Dendritic cell treated with granulocyte-macrophage colony-stimulating factor and Interleukin-4, amounts not matched to agents 40 ng/mL and 50 ng/mL, for 4 days (primary cell): ENCODE data around the gene NOL4L.

Experiments
- H3K27ac Mint-ChIP-seq: one replicate; pipeline ENCODE4 v1.8.0; 2022; ENCODE audit warnings: mild to moderate bottlenecking, mixed read lengths
- H3K27me3 Mint-ChIP-seq: one replicate; pipeline ENCODE4 v1.8.0; 2022; ENCODE audit warnings: mild to moderate bottlenecking, mixed read lengths
- H3K36me3 Mint-ChIP-seq: one replicate; pipeline ENCODE4 v1.8.0; 2022; ENCODE audit warnings: low read depth, mixed read lengths
- H3K4me1 Mint-ChIP-seq: one replicate; pipeline ENCODE4 v1.8.0; 2022; ENCODE audit warnings: low read depth, mixed read lengths
- H3K4me3 Mint-ChIP-seq: one replicate; pipeline ENCODE4 v1.8.0; 2022; ENCODE audit warnings: mild to moderate bottlenecking, moderate library complexity, mixed read lengths
- H3K9me3 Mint-ChIP-seq: one replicate; pipeline ENCODE4 v1.8.0; 2022; ENCODE audit warnings: mixed read lengths
- intact Hi-C: fragments of 100-400 bp; cut with micrococcal nuclease; formaldehyde crosslinking; loops from one replicate; pipeline ENCODE4 v1.15.0; 2022

NOL4L gene

DNA sequence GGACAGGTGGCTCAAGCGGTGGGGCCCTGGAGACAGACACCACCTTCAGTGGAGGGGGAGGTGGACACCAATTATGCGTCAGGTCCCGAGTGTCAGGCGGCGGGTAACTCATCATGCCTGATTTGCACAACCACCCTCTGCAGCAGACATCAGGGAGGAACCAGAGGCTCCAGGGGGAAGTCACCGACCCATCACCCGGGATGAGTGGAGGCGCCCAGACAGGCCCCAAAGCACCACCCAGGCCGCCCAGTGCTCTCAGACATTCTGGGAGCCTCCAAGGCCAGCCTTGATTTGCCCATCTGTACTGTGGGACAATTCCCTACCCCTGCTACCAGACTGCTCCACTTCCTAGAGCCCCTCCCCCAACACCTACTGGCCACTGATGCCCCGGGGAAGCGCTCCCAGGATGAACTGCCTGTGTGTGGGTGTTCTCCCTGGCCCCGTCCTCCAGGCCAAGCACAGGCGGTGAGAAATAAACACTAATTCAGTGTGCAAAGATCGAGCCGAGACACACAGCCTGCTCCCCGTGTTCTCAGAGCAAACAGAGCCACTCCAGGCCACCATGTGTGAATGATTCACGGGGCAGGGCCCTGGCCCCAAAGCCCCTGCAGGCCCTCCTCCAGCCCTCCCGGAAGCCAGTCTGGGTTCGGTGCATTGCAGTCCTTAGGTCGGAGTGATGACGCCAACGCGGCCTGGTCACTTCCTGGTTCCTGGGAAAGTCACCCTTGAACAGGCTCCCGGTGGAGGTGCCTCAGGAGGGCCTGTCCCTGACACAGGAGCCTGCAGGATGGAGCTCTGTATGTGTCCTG, 119.8 kb downstream of the NOL4L start:
- Mint-ChIP-seq H3K9me3 (no peaks in the 10 kb centered on the region), H3K27ac (peak overlapping the region; percentile 56), H3K36me3 (peaks cover 52% of the 10 kb centered on the region), H3K4me3 (no peak overlapping the region), H3K4me1 (peaks cover 39% of the 10 kb centered on the region), H3K27me3 (no peaks in the 10 kb centered on the region)
- intact Hi-C loops, result no loop called here

DNA sequence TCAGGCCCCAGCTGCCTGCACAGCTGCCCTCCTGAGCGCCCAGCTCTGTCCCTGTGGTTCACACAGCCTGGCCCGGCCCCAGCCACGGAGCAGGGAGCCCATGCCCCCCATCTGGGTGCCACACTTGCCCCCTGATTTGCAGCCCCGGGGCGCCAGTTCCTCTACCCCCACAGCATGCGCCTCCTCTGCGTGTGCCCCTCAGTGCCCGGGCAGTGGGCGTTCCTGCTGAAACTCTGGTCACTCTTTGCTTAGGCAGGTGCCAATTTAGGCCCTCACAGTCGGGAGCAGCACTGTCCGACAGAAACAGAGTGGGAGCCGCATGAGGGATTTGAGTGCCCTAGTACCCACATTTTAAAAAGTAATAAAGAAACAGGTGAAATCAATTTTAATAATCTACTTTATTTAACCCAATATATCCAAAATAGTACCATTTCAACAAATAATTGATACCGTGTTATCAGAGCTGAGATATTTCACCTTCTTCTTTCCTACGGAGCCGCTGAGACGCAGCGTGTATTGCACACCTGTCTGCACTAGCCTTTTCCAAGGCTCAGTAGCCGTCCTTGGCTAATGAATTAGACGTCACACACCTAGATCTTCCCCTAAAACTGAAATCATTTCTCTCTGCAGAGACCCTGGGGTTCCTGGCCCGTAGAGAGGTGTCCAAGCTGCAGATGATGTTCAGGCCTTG, 120.6 kb downstream of the NOL4L start:
- Mint-ChIP-seq H3K27ac (peak overlapping the region; percentile 56), H3K9me3 (no peaks in the 10 kb centered on the region), H3K4me3 (no peak overlapping the region), H3K27me3 (no peaks in the 10 kb centered on the region), H3K36me3 (peaks cover 60% of the 10 kb centered on the region), H3K4me1 (peaks cover 33% of the 10 kb centered on the region)
- intact Hi-C loops, result no loop called here

DNA sequence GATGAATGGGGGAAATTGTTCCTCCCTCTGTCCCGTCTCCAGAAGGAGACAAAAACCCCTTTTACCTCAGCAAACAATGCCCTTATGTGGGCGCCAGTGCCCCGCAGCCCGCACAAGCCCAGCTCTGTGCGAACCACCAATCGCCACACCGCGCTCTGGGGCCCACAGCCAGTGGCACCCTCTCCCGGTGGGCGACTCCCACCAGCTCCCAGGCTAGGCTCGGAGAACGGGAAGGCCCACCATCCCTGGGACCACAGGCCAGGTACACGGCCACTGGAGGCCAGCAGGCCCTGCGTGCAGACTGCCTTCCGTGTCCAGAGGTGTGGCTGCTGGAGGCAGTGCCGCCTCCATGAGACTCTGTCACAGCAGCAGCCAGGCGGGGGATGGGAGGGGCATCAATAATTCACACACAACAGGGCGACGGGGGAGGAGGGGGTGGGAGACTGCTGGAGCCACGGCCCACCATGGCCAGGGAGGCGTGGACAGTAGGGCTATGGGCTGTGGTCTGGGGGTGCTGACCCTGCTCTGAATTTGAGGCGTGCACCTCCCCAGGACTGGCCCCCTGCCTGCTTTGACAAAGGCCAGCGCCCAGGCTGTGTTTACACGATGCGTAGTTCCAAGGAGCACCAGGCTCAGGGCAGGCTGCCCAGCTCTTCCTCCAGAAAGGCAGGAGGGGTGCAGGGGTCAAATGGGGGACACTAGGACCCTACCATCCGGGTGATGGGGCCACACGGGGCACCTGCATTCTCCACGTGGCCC, 121.3 kb downstream of the NOL4L start:
- H3K27ac Mint-ChIP-seq, result no peak overlapping the region

DNA sequence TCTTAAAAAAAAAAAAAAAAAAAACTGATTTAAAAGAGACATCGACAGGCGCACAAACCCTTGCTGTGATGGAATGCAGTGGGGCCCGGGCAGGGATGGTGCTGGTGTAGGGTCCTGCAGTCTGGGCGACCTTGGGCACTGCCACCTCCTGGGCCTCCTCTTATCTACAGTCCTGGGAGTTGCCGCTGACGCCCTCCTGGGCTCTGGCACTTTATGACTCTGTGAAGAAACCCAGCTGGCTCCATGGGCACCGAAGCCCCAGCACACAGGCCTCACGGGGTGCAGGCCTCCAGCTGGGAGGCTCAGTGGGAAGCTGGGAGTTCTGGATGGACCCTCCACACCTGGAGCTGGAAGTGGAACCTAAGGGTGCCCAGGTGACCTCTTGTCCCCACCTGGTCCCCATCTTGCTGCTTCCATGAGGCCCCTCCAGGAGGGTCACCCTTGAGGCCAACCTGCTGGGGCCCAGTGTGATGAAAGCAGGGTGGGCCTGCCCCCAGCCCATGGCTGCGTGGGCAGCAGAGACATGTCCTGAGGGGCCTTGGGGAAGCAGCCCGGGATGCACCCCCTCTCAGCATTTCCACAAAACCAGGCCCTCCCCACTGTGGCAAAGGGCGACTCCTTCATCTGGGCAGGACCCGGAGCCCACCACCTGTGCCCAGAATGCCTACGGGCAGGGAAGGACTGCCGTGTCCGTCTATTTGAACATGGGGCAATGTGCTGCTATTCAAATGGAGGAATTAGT, 122.1 kb downstream of the NOL4L start:
- no peaks in the 10 kb centered on the region for H3K27me3 Mint-ChIP-seq
- no peak overlapping the region for H3K27ac Mint-ChIP-seq
- H3K4me1 Mint-ChIP-seq, result peaks cover 36% of the 10 kb centered on the region
- no peak overlapping the region for H3K4me3 Mint-ChIP-seq
- peaks cover 67% of the 10 kb centered on the region for H3K36me3 Mint-ChIP-seq
- H3K9me3 Mint-ChIP-seq, result no peaks in the 10 kb centered on the region
- intact Hi-C loops, result no loop called here

More for the DNA sequence above, 121.3 kb downstream of the NOL4L start:
- no peaks in the 10 kb centered on the region for H3K27me3 Mint-ChIP-seq
- no peaks in the 10 kb centered on the region for H3K9me3 Mint-ChIP-seq
- H3K4me1 Mint-ChIP-seq, result peaks cover 30% of the 10 kb centered on the region
- H3K36me3 Mint-ChIP-seq, result peaks cover 60% of the 10 kb centered on the region
- intact Hi-C loops, result no loop called here
- no peak overlapping the region for H3K4me3 Mint-ChIP-seq

DNA sequence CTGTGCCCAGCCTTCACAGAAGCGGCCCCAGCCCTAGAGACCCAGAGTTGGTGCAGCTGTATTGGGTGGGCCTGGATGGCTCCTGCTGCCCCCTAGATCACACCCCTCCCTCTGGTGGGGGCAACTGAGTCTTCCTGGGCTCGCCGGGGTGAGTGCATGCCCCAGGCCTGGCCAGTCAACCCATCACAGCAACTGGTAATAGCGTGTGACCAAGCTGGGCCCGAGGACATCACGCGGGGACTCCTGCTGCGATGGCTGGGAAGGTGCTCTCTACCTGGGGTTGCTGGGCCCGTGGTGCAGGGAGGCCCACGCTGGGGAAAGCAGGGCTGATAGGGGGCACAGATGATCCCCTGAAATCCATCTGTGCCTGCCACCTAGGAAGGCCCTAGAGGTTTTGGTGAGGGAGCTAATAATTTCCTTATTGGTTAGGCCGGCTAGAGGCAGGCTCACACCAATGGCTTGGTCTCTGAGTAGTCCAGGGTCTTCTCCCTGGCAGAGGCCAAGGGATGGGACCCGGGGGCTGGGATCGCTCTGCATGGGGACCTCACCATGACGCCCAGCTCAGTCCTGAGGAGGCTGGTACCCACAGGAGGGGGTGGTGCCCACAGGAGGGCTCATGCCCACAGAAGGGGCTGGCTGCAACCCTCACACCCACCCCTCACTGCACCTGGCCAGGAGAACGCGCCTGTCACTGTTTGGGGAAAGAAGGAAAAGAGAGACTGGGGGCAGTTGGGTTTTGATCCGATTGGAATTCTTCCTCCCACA, 123.1 kb downstream of the NOL4L start:
- H3K9me3 Mint-ChIP-seq, result no peaks in the 10 kb centered on the region
- H3K27me3 Mint-ChIP-seq, result no peaks in the 10 kb centered on the region
- H3K27ac Mint-ChIP-seq, result no peak overlapping the region
- intact Hi-C loops, result no loop called here
- peaks cover 36% of the 10 kb centered on the region for H3K4me1 Mint-ChIP-seq
- peaks cover 60% of the 10 kb centered on the region for H3K36me3 Mint-ChIP-seq
- H3K4me3 Mint-ChIP-seq, result no peak overlapping the region

DNA sequence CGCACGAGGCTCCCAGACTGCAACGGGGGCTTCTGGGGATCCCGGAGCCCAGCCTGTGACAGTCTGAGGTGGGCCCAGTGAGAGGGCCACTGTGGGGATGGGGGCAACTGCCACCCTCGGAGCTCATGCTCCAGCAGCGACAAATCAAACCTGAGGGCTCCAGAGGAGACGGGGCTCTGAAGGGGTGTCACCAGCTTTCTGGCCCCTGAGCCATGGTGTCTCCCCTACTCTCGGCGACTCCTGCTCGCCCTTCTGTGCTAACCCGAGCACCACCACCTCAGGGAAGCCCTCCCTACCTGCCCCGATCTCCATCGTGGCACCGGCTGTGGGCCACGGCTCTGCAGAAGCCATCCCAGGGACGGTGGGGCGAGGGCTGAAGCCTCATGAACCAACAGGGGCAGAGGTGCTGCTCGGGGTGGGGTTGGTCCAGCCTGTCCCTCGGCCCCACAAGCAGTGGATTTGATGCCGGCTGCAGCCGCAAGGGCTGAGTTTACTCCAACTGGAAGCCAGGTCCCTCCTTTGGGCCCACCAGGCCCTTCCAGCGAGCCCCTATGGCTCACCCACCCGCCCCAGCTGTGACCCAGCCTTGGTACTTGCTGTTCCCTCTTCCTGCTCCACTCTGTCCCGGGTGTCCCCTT, 124.3 kb downstream of the NOL4L start:
- H3K27ac Mint-ChIP-seq, result no peak overlapping the region
- no peaks in the 10 kb centered on the region for H3K27me3 Mint-ChIP-seq
- intact Hi-C loops, result no loop called here
- H3K9me3 Mint-ChIP-seq, result no peaks in the 10 kb centered on the region
- no peak overlapping the region for H3K4me3 Mint-ChIP-seq
- peaks cover 26% of the 10 kb centered on the region for H3K4me1 Mint-ChIP-seq
- peaks cover 66% of the 10 kb centered on the region for H3K36me3 Mint-ChIP-seq

DNA sequence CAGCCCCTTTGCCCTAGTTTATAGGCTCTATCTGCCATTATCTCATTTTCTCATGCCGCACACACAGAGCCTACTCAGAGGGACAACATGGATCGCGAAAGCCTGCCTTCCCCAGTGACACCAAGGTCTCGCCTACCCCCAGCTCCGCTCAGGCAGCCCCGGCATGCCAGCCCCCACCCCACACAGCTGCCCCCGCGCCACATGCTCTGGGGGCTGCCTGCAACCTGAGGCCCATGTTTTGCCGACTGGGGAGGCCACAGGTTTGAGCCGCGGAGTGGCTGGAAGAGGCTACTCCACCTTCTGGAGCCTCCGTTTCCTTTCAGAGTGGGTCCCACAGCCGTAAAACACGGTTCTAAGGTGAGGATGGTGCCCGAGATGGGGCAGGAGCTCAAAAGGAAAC, 124.9 kb downstream of the NOL4L start:
- no peak overlapping the region for H3K27ac Mint-ChIP-seq
- H3K9me3 Mint-ChIP-seq, result no peaks in the 10 kb centered on the region
- H3K27me3 Mint-ChIP-seq, result no peaks in the 10 kb centered on the region
- no peak overlapping the region for H3K4me3 Mint-ChIP-seq
- intact Hi-C loops, result no loop called here
- peaks cover 20% of the 10 kb centered on the region for H3K4me1 Mint-ChIP-seq
- H3K36me3 Mint-ChIP-seq, result peaks cover 67% of the 10 kb centered on the region

DNA sequence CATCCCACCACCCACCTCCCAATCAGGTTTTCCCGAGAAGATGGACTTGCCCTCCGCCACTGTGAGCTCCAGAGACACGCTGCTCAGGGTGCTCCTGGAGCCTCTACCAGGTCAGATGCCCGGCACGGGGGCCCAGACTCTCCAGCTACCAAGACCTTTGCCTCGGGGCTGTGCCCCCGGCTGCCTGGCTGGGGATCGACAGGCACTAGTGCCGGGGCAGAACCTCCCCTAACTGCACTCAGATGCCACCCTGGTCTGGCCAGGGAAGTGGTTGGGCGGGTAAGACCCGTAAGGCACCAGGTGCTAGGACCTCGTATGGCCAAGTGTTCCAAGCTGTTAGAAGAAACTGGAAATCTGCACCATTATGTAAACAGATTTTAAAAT, 126.3 kb downstream of the NOL4L start:
- Mint-ChIP-seq H3K9me3 (no peaks in the 10 kb centered on the region), H3K36me3 (peaks cover 72% of the 10 kb centered on the region), H3K27me3 (no peaks in the 10 kb centered on the region), H3K27ac (no peak overlapping the region), H3K4me3 (no peak overlapping the region), H3K4me1 (peaks cover 15% of the 10 kb centered on the region)
- intact Hi-C loops, result no loop called here

DNA sequence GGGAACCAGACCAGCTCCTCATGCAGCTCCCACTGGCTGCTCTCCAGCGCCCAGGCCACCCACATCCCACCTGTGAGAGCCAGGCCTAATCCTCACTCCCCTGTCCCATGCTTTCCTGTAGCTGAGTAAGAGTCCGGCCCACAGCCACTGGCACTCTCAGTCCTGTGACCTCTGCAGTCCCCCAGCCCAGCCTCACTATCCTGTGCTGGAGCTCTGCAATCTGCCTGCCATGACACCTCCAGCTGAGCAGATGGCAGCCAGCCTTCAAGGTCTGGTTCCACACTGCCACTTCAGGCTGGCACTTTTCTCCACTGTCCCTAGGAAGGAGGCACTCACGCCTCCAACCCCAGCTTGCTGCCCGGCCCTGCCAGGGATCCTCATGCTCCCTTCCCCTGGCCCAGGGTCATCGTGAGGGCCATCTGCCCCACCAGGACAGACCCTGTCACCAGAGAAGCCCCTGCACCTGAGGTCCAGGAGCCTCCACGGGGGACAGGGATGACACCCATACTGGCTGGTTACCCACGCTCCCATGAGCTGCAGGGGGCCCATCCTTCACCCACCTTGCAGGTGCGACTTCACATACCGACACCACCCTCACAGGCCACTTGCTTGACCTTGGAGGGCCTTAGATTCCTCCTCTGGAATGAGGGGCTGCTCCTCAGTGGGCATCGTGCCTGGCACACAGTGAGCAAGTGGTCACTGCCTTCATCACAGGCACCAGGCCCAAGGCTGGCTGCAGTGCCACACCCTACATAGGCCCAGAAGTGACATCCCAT, 126.9 kb downstream of the NOL4L start:
- H3K36me3 Mint-ChIP-seq, result peaks cover 72% of the 10 kb centered on the region
- H3K27me3 Mint-ChIP-seq, result no peaks in the 10 kb centered on the region
- H3K4me1 Mint-ChIP-seq, result peaks cover 15% of the 10 kb centered on the region
- no peak overlapping the region for H3K27ac Mint-ChIP-seq
- intact Hi-C loops, result no loop called here
- no peaks in the 10 kb centered on the region for H3K9me3 Mint-ChIP-seq
- H3K4me3 Mint-ChIP-seq, result no peak overlapping the region

DNA sequence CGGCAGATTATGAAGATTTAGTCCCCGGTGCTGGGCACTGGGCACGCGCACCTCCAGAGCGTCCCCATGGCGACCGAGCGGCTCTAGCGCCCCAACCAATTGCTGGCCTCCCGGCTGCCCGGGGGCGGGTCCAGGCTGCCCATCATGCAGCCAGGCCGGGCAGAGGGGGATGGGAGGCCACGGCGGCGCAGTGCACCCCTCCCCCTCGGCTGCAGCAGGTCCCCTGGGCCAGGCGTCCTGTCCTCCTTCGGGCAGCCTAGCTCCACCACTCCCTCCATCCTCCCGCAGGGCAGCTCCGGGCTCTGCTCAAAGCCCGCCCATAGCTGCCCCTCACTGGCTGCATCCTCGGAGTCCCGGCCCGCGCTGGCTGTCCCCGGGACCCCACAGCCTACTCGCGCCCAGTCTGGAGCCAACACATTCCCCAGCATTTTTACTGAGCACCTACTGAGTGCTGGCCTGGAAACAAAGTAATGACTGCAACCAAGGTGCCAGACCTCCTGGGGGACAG, 127.6 kb downstream of the NOL4L start:
- Mint-ChIP-seq H3K4me1 (peaks cover 18% of the 10 kb centered on the region), H3K9me3 (no peaks in the 10 kb centered on the region), H3K36me3 (peaks cover 72% of the 10 kb centered on the region), H3K27me3 (no peaks in the 10 kb centered on the region), H3K27ac (no peak overlapping the region), H3K4me3 (peak overlapping the region; percentile 30)
- intact Hi-C loops, result no loop called here

DNA sequence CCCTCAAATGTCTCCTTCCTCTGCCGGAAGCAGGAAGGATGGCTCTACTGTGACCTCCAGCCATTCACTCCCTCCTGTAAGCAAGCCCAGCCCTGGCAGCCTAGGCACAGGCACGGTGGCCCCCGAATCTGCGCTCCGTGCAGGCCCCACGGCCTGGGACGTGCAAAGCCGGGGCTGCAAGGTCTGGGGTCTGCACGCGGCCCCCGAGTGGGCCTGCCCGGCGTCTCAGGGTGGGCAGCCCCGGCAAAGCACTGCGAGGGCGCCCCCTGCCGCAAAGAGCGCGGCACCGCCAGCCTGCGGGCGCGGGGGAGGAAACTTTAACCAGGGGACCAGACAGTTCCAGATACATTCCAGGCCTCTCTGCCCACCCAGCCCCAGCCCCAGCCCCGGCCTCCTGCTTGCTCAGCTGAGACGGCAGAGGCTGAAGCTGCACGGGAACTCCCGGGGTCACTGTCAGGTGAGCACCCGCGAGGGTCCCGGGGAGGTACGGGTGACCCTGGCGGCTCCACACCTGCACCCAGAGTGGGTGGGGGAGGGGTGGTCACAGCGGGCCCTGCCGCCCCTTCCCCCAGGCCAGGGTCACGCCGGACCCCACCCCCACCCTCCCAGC, 128.2 kb downstream of the NOL4L start:
- H3K36me3 Mint-ChIP-seq, result peaks cover 72% of the 10 kb centered on the region

More for the DNA sequence above, 128.2 kb downstream of the NOL4L start:
- Mint-ChIP-seq H3K4me1 (peaks cover 24% of the 10 kb centered on the region), H3K4me3 (no peak overlapping the region), H3K27ac (no peak overlapping the region), H3K27me3 (no peaks in the 10 kb centered on the region), H3K9me3 (no peaks in the 10 kb centered on the region)
- intact Hi-C loops, result no loop called here
